H1 (cell line): ENCODE measurements around the gene GNG5. TPM values are rescaled to one million over a fixed set of nuclear protein-coding genes. Genes with fewer than 3 reads are reported as not detected.
A peak's percentile ranks its signal among the peaks of the same experiment; 100 is the strongest.

Experiments
- CTCF ChIA-PET: fragments of 300-600 bp; sonication (Branson Sonifier 250); formaldehyde crosslinking; loops from one replicate; lab custom pipeline; 2021; ENCODE audit not compliant: partially characterized antibody; lab: Charles Lee
- POLR2A ChIA-PET: fragments of 300-600 bp; sonication (Branson Sonifier 250); formaldehyde crosslinking; loops from one replicate; lab custom pipeline; 2021; ENCODE audit warnings: inconsistent platforms; ENCODE audit not compliant: partially characterized antibody; lab: Charles Lee
- DNase-seq, 2 experiments: peaks; one replicate each; pipeline versions ENCODE4 v3.0.0 to v3.0.0-alpha.2; 2010 to 2022; ENCODE audit warnings: low spot score in 2 of 2, low read depth in 1 of 2, mixed read lengths in 1 of 2
- FAIRE-seq: peaks from 2 replicates; lab custom pipeline; 2011; peaks lifted over from hg19 to GRCh38; lab: Jason Lieb, UNC
- H2AFZ ChIP-seq: 2 replicates; pipeline ENCODE4 v1.8.1; 2012; ENCODE audit warnings: low read length, inconsistent platforms
- H2AK5ac ChIP-seq: 2 replicates; pipeline ENCODE4 v1.6.1; 2013; ENCODE audit warnings: low read depth, low read length
- H2BK120ac ChIP-seq: replicated peaks from 2 replicates; pipeline ENCODE3; 2013; ENCODE audit warnings: low read depth, low read length, inconsistent platforms
- H2BK12ac ChIP-seq: 2 replicates; pipeline ENCODE4 v1.6.1; 2013; ENCODE audit warnings: low read depth, low read length
- H2BK15ac ChIP-seq: 2 replicates; pipeline ENCODE4 v1.6.1; 2013; ENCODE audit warnings: low read length
- H2BK20ac ChIP-seq: 2 replicates; pipeline ENCODE4 v1.6.1; 2013; ENCODE audit warnings: low read length
- H2BK5ac ChIP-seq: 2 replicates; pipeline ENCODE4 v1.6.1; 2013; ENCODE audit warnings: low read depth, low read length
- H3K14ac ChIP-seq: 2 replicates; pipeline ENCODE4 v1.6.1; 2013; ENCODE audit warnings: inconsistent platforms; ENCODE audit not compliant: insufficient read length
- H3K18ac ChIP-seq: 2 replicates; pipeline ENCODE4 v1.6.1; 2013; ENCODE audit warnings: low read length; ENCODE audit errors: extremely low read depth
- H3K23ac ChIP-seq: 2 replicates; pipeline ENCODE4 v1.6.1; 2013; ENCODE audit warnings: inconsistent platforms; ENCODE audit not compliant: insufficient read length
- H3K23me2 ChIP-seq: 2 replicates; pipeline ENCODE4 v1.6.1; 2013; ENCODE audit warnings: low read depth, low read length
- H3K27ac ChIP-seq: 2 replicates; pipeline ENCODE4 v1.6.1; 2011; ENCODE audit warnings: low read depth, low read length, inconsistent platforms
- H3K27me3 ChIP-seq, 4 experiments: replicated peaks in 1 of 4; 1 replicate in 1 of 4; 2 replicates in 3 of 4; pipeline versions ENCODE4 v1.6.1 to v1.8.1; 2011 to 2013; ENCODE audit warnings: low read length in 3 of 4, mild to moderate bottlenecking in 3 of 4, inconsistent platforms in 2 of 4, mixed read lengths in 2 of 4, moderate library complexity in 1 of 4; ENCODE audit not compliant: control insufficient read depth in 3 of 4, insufficient read depth in 3 of 4; ENCODE audit errors: extremely low read depth in 1 of 4
- H3K36me3 ChIP-seq, 4 experiments: 2 replicates each; pipeline versions ENCODE4 v1.6.1 to v1.8.1; 2011 to 2013; ENCODE audit warnings: mild to moderate bottlenecking in 4 of 4, low read length in 3 of 4, moderate library complexity in 2 of 4, control low read depth in 1 of 4, inconsistent platforms in 1 of 4; ENCODE audit not compliant: insufficient read depth in 4 of 4, control insufficient read depth in 2 of 4
- H3K4ac ChIP-seq: replicated peaks from 2 replicates; pipeline ENCODE3; 2013; ENCODE audit warnings: low read length, low read depth, mixed read lengths, inconsistent platforms; ENCODE audit not compliant: insufficient read length
- H3K4me1 ChIP-seq, 4 experiments: replicated peaks in 1 of 4; 1 replicate in 1 of 4; 2 replicates in 3 of 4; pipeline versions ENCODE4 v1.6.1 to v1.8.1; 2011 to 2013; ENCODE audit warnings: low read length in 3 of 4, inconsistent platforms in 2 of 4, mixed read lengths in 1 of 4; ENCODE audit not compliant: insufficient read depth in 4 of 4, control insufficient read depth in 3 of 4
- H3K4me2 ChIP-seq, 2 experiments: 2 replicates each; pipeline versions ENCODE4 v1.6.1 to v1.8.1; 2011 to 2013; ENCODE audit warnings: low read depth in 2 of 2, low read length in 2 of 2, control low read depth in 1 of 2, inconsistent platforms in 1 of 2, mild to moderate bottlenecking in 1 of 2; ENCODE audit not compliant: insufficient read depth in 1 of 2
- H3K4me3 ChIP-seq, 4 experiments: fragments of 200-600, 300-600 bp in 1 of 4; sonication (generic), shearing (Covaris generic), sonication (Bioruptor Twin) in 1 of 4; 2 replicates each; pipeline versions ENCODE4 v1.5.1 to v1.8.1; 2011 to 2016; ENCODE audit warnings: low read length in 4 of 4, low read depth in 3 of 4, control low read depth in 2 of 4, inconsistent platforms in 2 of 4, mild to moderate bottlenecking in 2 of 4, mixed read lengths in 1 of 4, moderate library complexity in 1 of 4; ENCODE audit not compliant: insufficient read depth in 2 of 4; ENCODE audit errors: extremely low read depth in 1 of 4
- H3K56ac ChIP-seq: replicated peaks from 2 replicates; pipeline ENCODE3; 2013; ENCODE audit warnings: low read depth, mild to moderate bottlenecking, mixed read lengths, low read length, inconsistent platforms; ENCODE audit not compliant: insufficient read length
- H3K79me1 ChIP-seq: 2 replicates; pipeline ENCODE4 v1.6.1; 2013; ENCODE audit warnings: low read depth, low read length, control low read depth
- H3K79me2 ChIP-seq, 2 experiments: 2 replicates each; pipeline versions ENCODE4 v1.6.1 to v1.8.1; 2012 to 2013; ENCODE audit warnings: low read length in 2 of 2, mild to moderate bottlenecking in 2 of 2, inconsistent platforms in 1 of 2; ENCODE audit not compliant: insufficient read depth in 2 of 2, control insufficient read depth in 1 of 2
- H3K9ac ChIP-seq, 4 experiments: replicated peaks in 1 of 4; 1 replicate in 1 of 4; 2 replicates in 3 of 4; pipeline versions ENCODE4 v1.6.1 to v1.8.1; 2011 to 2013; ENCODE audit warnings: low read depth in 3 of 4, low read length in 3 of 4, control low read depth in 2 of 4, mild to moderate bottlenecking in 2 of 4, moderate library complexity in 2 of 4, inconsistent platforms in 1 of 4; ENCODE audit errors: extremely low read depth in 1 of 4
- H3K9me3 ChIP-seq, 2 experiments: 2 replicates each; pipeline versions ENCODE4 v1.6.1 to v1.8.1; 2012 to 2013; ENCODE audit warnings: mild to moderate bottlenecking in 2 of 2, moderate library complexity in 2 of 2, control low read depth in 1 of 2, inconsistent platforms in 1 of 2, low read depth in 1 of 2, low read length in 1 of 2, mixed read lengths in 1 of 2; ENCODE audit not compliant: insufficient read depth in 2 of 2
- H4K20me1 ChIP-seq, 2 experiments: replicated peaks in 1 of 2; 2 replicates each; pipeline versions ENCODE3 to v1.8.1; 2011 to 2013; ENCODE audit warnings: inconsistent platforms in 2 of 2, low read length in 2 of 2, mild to moderate bottlenecking in 1 of 2; ENCODE audit not compliant: insufficient read depth in 2 of 2, control insufficient read depth in 1 of 2
- H4K5ac ChIP-seq: 2 replicates; pipeline ENCODE4 v1.6.1; 2013; ENCODE audit warnings: low read length, low read depth, mixed read lengths, inconsistent platforms; ENCODE audit not compliant: insufficient read length
- H4K8ac ChIP-seq: 2 replicates; pipeline ENCODE4 v1.8.0; 2013; ENCODE audit warnings: mild to moderate bottlenecking, moderate library complexity, low read length, inconsistent platforms; ENCODE audit not compliant: insufficient read depth; ENCODE audit errors: extremely low read depth
- H4K91ac ChIP-seq: replicated peaks from 2 replicates; pipeline ENCODE3; 2013; ENCODE audit warnings: low read length, mixed read lengths, inconsistent platforms; ENCODE audit not compliant: insufficient read length
- CTBP2 ChIP-seq: IDR thresholded peaks from 2 replicates; pipeline ENCODE4 v1.7.0; 2011; ENCODE audit warnings: borderline replicate concordance, mild to moderate bottlenecking, moderate library complexity, mixed read lengths, low read length; ENCODE audit not compliant: insufficient read depth, insufficient read length
- SP2 ChIP-seq: IDR thresholded peaks from 2 replicates; pipeline ENCODE4 v1.6.1; 2012; ENCODE audit warnings: mild to moderate bottlenecking, low read length, inconsistent platforms
- WGBS, 2 experiments: shearing (Covaris generic) in 1 of 2; methylation state at CpG; one replicate each; pipeline versions ENCODE4 v1.1.6 to v1.1.7; 2013 to 2015; ENCODE audit warnings: low lambda C conversion rate in 2 of 2, mixed read lengths in 2 of 2, inconsistent platforms in 1 of 2, low coverage in 1 of 2, missing lambda C conversion rate in 1 of 2; ENCODE audit not compliant: insufficient replicate concordance in 2 of 2, insufficient coverage in 1 of 2, insufficient read length in 1 of 2; ENCODE audit errors: extremely low coverage in 1 of 2, missing lambda C conversion rate in 1 of 2; 5-methylcytosine and 5-hydroxymethylcytosine counted together
- polyA plus RNA-seq, 7 experiments: library from polyadenylated mRNA; depleted of rRNA in 3 of 7; stranded (reverse) in 5 of 7; unstranded in 2 of 7; fragments of >200 nt in 5 of 7; fragments of 200-250 nt in 2 of 7; gene quantifications; 1 replicate in 5 of 7; 2 replicates in 1 of 7; 4 replicates in 1 of 7; pipeline versions ENCODE4 v1.2.1 to v1.2.3, GENCODE V29; 2011 to 2013; ENCODE audit warnings: missing spikeins in 2 of 7, mixed read lengths in 2 of 7
- total RNA-seq: library from RNA; stranded (reverse); fragmentation: NEBNext Ultra II Directional; extraction: Animal tissue kit (Norgen Biotek cat#: 25700); gene quantifications from 2 replicates; pipeline ENCODE4 v1.2.1, GENCODE V29; 2021

Gene GNG5
- total and polyA plus RNA-seq, 2 of the 8 experiments (the other 6 are each of a cell fraction or from before 2014, with no cell fraction given): 94.0 to 104 TPM

GRCh38 chr1:84506729-84507453 is 510 bp upstream of the GNG5 start:
- no peak overlapping the region for H4K5ac ChIP-seq
- H2BK15ac ChIP-seq: no peak overlapping the region
- peaks cover 3 to 35% of the 10 kb centered on the region in 2 experiments; a peak in 2 of 4 replicates for H3K79me2 ChIP-seq
- H4K8ac ChIP-seq: peak overlapping the region; percentile 81; the same call in 1 of the 2 replicates
- H2AFZ ChIP-seq: 0 out of 2 replicates have a peak overlapping the region, but pooled peaks have one; percentile 51
- no peaks in the 10 kb centered on the region for H3K27me3 ChIP-seq
- H3K9me3 ChIP-seq: no peaks in the 10 kb centered on the region
- FAIRE-seq (no peak), DNase-seq (no peak)
- no peak overlapping the region for H2BK12ac ChIP-seq
- H4K91ac ChIP-seq: no peak overlapping the region
- peak overlapping the region in 3 of 4 experiments; percentile 8 to 40 (median 24); a peak in 2 of 7 replicates for H3K9ac ChIP-seq
- TF ChIP-seq CTBP2 (peak; percentile 31), SP2 (no peak)
- CTCF ChIA-PET: interaction anchor here (0.8 to 1.8 kb wide), 6 partner anchors 76 to 438 kb away, joined by 3 to 6 read pairs (median 4); no protein-coding TSS in a partner anchor
- no peak overlapping the region for H3K4ac ChIP-seq
- no peak overlapping the region for H2BK5ac ChIP-seq
- H3K56ac ChIP-seq: no peak overlapping the region
- H4K20me1 ChIP-seq: peaks cover 16 to 17% of the 10 kb centered on the region in 2 experiments
- H3K4me2 ChIP-seq: peak overlapping the region; percentile 79 to 100
- H3K14ac ChIP-seq: no peak overlapping the region
- peak overlapping the region; percentile 88 to 97 (median 92) for H3K4me3 ChIP-seq
- H3K36me3 ChIP-seq: no peaks in the 10 kb centered on the region
- POLR2A ChIA-PET: interaction anchor here (1.2 to 1.6 kb wide), 5 partner anchors 9 to 97 kb away, joined by 4 to 8 read pairs (median 5); partner anchors contain the start of gene CTBS
- 0 out of 2 replicates have a peak overlapping the region, but pooled peaks have one; percentile 2 for H3K27ac ChIP-seq
- no peak overlapping the region for H2BK20ac ChIP-seq
- H3K79me1 ChIP-seq: peaks cover 2% of the 10 kb centered on the region; the same call in 1 of the 2 replicates
- H3K23me2 ChIP-seq: peaks cover 6% of the 10 kb centered on the region; the same call in 1 of the 2 replicates
- no peak overlapping the region for H2AK5ac ChIP-seq
- no peak overlapping the region for H3K18ac ChIP-seq
- H3K23ac ChIP-seq: no peak overlapping the region
- H2BK120ac ChIP-seq: no peak overlapping the region
- H3K4me1 ChIP-seq: peaks cover 0 to 10% (median 4%) of the 10 kb centered on the region in 4 experiments; a peak in 6 of 7 replicates
- 22% methylated on average over 24 of the region's 26 CpGs; no CpG with 5 or more reads in 1 of the 2 experiments for WGBS, 2 experiments
